HL-60/S4 (cell line): ENCODE measurements around the gene DPYSL3.

Source experiments
- in situ Hi-C: fragments of 300-500 bp; cut with MboI; formaldehyde crosslinking; loops from 2 replicates; pipeline ENCODE4 v1.14.3; 2022; ENCODE audit warnings: low sequenced_read_pairs

The DPYSL3 gene

GRCh38 chr5:147509710-147510651, at the start of gene DPYSL3:
Gene DPYSL3, minus strand, starts transcription at chr5:147510068. Its CDS starts 210 bp downstream, at chr5:147509858.
- in situ Hi-C loops, result no loop called here

GRCh38 chr5:147558826-147559225, 49.0 kb upstream of the DPYSL3 start:
- in situ Hi-C loops, result loop anchor here (25.0 kb wide), 1 partner anchor 347 kb away; no protein-coding TSS in a partner anchor

GRCh38 chr5:147557876-147558745, 48.2 kb upstream of the DPYSL3 start:
- in situ Hi-C loops, result loop anchor here (25.0 kb wide), 1 partner anchor 346 kb away; no protein-coding TSS in a partner anchor

- in situ Hi-C loops, result loop anchor here (25.0 kb wide), 1 partner anchor 343 kb away; no protein-coding TSS in a partner anchor
Observed at GRCh38 chr5:147555176-147555575, 45.3 kb upstream of the DPYSL3 start.

GRCh38 chr5:147554261-147554817, 44.5 kb upstream of the DPYSL3 start:
- in situ Hi-C loops, result loop anchor here (25.0 kb wide), 1 partner anchor 342 kb away; no protein-coding TSS in a partner anchor

- in situ Hi-C loops, result loop anchor here (25.0 kb wide), 1 partner anchor 342 kb away; no protein-coding TSS in a partner anchor
Observed at GRCh38 chr5:147553817-147554216, 43.9 kb upstream of the DPYSL3 start.

- in situ Hi-C loops, result loop anchor here (25.0 kb wide), 1 partner anchor 341 kb away; no protein-coding TSS in a partner anchor
Observed at GRCh38 chr5:147552897-147553296, 43.0 kb upstream of the DPYSL3 start.

- in situ Hi-C loops, result loop anchor here (25.0 kb wide), 1 partner anchor 339 kb away; no protein-coding TSS in a partner anchor
Observed at GRCh38 chr5:147551677-147552076, 41.8 kb upstream of the DPYSL3 start.

- in situ Hi-C loops, result no loop called here
Observed at GRCh38 chr5:147547730-147548129, 37.9 kb upstream of the DPYSL3 start.

- in situ Hi-C loops, result no loop called here
Observed at GRCh38 chr5:147544556-147544955, 34.7 kb upstream of the DPYSL3 start.

- in situ Hi-C loops, result no loop called here
Observed at GRCh38 chr5:147539053-147539452, 29.2 kb upstream of the DPYSL3 start.

GRCh38 chr5:147538236-147538635, 28.4 kb upstream of the DPYSL3 start:
- in situ Hi-C loops, result no loop called here

GRCh38 chr5:147534172-147534951, 24.5 kb upstream of the DPYSL3 start:
- in situ Hi-C loops, result no loop called here

GRCh38 chr5:147532156-147532555, 22.3 kb upstream of the DPYSL3 start:
- in situ Hi-C loops, result no loop called here

GRCh38 chr5:147530530-147531389, 20.9 kb upstream of the DPYSL3 start:
- in situ Hi-C loops, result no loop called here

GRCh38 chr5:147523069-147523468, 13.2 kb upstream of the DPYSL3 start:
- in situ Hi-C loops, result no loop called here

- in situ Hi-C loops, result no loop called here
Observed at GRCh38 chr5:147522435-147522834, 12.6 kb upstream of the DPYSL3 start.

- in situ Hi-C loops, result no loop called here
Observed at GRCh38 chr5:147520450-147520849, 10.6 kb upstream of the DPYSL3 start.

GRCh38 chr5:147519380-147519779, 9.5 kb upstream of the DPYSL3 start:
- in situ Hi-C loops, result no loop called here
